HTERT RPE-1 (cell line): ENCODE data around the gene PRKCD.

Experiments used
- in situ Hi-C: fragments of 300-500 bp; cut with MboI; formaldehyde crosslinking; loops from 4 replicates; pipeline ENCODE4 v1.14.3; 2020; ENCODE audit warnings: low sequenced_read_pairs

The PRKCD gene

GRCh38 chr3:53160660-53161449 is at the start of gene PRKCD:
TSS of gene PRKCD (plus strand) at chr3:53161209. CDS start at chr3:53178423, 17,214 bp downstream.
- in situ Hi-C loops, result no loop called here

GRCh38 chr3:53111822-53112221 is 49.2 kb upstream of the PRKCD start:
- in situ Hi-C loops, result no loop called here

- in situ Hi-C loops, result no loop called here
Observed at GRCh38 chr3:53113293-53114010, 47.6 kb upstream of the PRKCD start.

GRCh38 chr3:53114011-53114400 is 47.0 kb upstream of the PRKCD start:
- in situ Hi-C loops, result no loop called here

- in situ Hi-C loops, result no loop called here
Observed at GRCh38 chr3:53114412-53115074, 46.5 kb upstream of the PRKCD start.

GRCh38 chr3:53116956-53117355 is 44.1 kb upstream of the PRKCD start:
- in situ Hi-C loops, result no loop called here

- in situ Hi-C loops, result no loop called here
Observed at GRCh38 chr3:53120336-53120735, 40.7 kb upstream of the PRKCD start.

GRCh38 chr3:53122255-53122932 is 38.6 kb upstream of the PRKCD start:
- in situ Hi-C loops, result no loop called here

- in situ Hi-C loops, result no loop called here
Observed at GRCh38 chr3:53122933-53123305, 38.1 kb upstream of the PRKCD start.

GRCh38 chr3:53123510-53123909 is 37.5 kb upstream of the PRKCD start:
- in situ Hi-C loops, result no loop called here

- in situ Hi-C loops, result no loop called here
Observed at GRCh38 chr3:53123953-53124352, 37.1 kb upstream of the PRKCD start.

- in situ Hi-C loops, result no loop called here
Observed at GRCh38 chr3:53126601-53127000, 34.4 kb upstream of the PRKCD start.

GRCh38 chr3:53129344-53129743 is 31.7 kb upstream of the PRKCD start:
- in situ Hi-C loops, result no loop called here

GRCh38 chr3:53130179-53131061 is 30.6 kb upstream of the PRKCD start, which contains the start of gene RFT1:
TSS of gene RFT1 (minus strand) at chr3:53130435. CDS start at chr3:53130400, 35 bp downstream.
- in situ Hi-C loops, result no loop called here

- in situ Hi-C loops, result no loop called here
Observed at GRCh38 chr3:53131096-53131495, 29.9 kb upstream of the PRKCD start.

GRCh38 chr3:53132347-53132746 is 28.7 kb upstream of the PRKCD start:
- in situ Hi-C loops, result no loop called here

- in situ Hi-C loops, result no loop called here
Observed at GRCh38 chr3:53134631-53135232, 26.3 kb upstream of the PRKCD start.

- in situ Hi-C loops, result no loop called here
Observed at GRCh38 chr3:53137221-53137620, 23.8 kb upstream of the PRKCD start.

GRCh38 chr3:53137835-53138446 is 23.1 kb upstream of the PRKCD start:
- in situ Hi-C loops, result no loop called here
